HG02642 (cell line): ENCODE results near the gene CDC42SE1.
"Not testable (repeated sequence)": the region's sequence is repeated elsewhere in the genome, so short reads cannot be mapped to it uniquely, and the experiment has no call there.

ENCODE experiments used
- ATAC-seq: cut with Tn5 transposase; IDR thresholded peaks from one replicate; pipeline ENCODE4 v1.9.1; 2021; ENCODE audit warnings: mild to moderate bottlenecking; ENCODE audit not compliant: unreplicated experiment, poor library complexity

Gene CDC42SE1, protein sequence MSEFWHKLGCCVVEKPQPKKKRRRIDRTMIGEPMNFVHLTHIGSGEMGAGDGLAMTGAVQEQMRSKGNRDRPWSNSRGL

DNA sequence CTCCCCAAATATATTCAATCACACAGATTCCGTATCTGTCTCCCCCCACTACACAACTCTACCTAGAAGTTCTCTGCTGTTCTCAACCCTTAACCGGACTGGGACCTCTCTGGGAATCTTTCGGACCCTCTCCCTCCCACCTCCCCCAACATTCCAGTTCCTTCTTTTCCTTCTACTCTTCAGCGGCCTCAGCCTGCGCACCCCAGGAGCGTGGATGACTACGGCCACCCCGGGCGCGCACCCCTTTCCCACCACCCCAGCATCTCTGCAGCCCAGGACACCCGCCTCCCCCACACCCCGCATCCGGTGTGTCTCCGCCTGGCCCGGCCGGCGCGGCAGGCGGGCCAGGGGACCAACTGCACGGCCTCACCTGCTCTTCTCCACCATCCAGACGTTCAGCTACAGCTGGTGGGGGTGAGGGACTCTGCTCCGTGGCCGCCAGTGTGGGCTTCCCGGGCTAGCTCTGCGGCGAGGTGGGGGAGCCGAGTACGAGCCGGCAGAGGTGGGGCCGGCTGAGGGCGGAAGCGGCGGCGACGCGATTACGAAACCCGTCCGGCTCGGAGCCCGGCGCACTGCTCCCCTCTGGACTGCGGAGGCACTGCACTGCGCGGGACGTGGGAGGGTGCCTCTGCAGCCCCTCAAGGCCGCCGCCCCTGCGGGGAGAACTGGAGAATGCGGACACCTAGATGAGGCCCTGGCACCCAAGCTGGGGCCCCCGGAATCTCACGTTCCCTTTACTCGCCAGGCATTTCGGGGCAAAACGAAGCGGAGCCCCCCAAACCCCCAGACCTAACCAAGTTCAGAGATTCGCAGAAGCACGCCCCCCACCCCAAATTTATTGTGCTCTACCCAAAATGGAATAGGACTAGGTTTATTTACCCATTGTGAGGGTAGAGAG is at the start of gene CDC42SE1:
Gene CDC42SE1, minus strand, starts transcription at position 514 of the 898 bp plus-strand sequence. CDS start 3,892 bp downstream, outside the sequence.
- ATAC-seq: peak; percentile 82

DNA sequence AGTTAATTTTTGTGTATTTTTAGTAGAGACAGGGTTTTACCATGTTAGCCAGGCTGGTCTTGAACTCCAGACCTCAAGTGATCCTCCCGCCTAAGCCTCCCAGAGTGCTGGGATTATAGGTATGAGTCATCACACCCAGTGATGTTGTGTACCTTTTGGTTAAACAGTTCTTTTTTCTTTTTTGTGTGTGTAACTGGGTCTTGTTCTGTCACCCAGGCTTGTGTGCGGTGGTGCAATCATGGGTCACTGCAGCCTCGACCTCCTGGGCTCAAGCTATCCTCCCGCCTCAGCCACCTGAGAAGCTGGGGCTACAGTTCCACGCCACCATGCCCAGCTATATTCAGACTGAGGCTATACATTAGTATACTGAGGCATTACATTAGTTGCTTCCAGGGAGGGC is 48.9 kb upstream of the CDC42SE1 start:
- ATAC-seq: no peak

DNA sequence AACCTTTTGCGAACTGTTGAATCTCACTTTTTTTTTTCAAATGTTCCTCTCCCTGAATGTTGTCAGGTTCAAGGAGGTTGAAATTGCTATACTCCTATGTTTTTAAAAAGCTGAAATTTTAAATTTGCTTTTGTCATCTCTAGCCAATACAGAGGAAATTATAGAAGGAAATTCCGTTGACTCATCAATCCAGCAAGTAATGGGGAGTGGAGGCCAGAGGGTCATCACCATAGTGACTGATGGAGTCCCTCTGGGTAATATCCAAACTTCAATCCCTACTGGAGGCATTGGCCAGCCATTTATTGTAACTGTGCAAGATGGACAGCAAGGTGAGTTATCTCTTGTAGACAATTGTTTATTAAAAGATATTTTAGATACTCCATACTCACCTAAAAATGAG is 47.5 kb upstream of the CDC42SE1 start:
- ATAC-seq: no peak

DNA sequence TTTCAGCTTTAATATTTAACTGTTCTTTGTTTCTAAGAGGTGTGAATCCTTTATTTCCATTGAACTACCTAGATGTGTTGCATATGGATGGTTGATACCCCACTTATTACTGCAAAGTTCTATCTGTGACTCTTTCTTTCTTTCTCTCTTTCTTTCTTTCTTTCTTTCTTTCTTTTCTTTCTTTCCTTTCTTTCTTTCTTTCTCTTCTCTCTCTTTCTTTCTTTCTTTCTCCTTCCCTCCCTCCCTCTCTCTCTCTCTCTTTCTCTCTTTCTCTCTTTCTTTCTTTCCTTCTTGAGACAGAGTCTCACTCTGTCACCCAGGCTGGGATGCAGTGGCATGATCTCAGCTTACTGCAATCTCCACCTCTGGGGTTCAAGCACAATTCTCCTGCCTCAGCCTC is 45.2 kb upstream of the CDC42SE1 start:
- ATAC-seq: no peak

DNA sequence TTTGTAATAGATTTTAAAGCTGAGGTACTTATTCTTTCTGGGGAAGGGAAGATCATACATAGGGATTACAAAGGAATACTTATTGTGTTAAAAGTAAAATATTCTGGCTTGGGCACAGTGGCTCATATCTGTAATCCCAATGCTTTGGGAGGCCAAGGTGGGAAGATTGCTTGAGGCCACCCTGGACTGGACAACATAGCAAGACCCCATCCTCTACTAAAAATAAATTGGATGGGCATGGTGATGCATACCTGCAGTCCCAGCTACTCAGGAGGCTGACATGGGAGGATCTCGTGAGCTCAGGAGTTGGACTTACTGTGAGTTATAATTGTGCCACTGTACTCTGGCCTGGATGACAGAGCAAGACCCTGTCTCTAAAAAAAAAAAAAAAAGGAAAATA is 38.7 kb upstream of the CDC42SE1 start:
- ATAC-seq: no peak

DNA sequence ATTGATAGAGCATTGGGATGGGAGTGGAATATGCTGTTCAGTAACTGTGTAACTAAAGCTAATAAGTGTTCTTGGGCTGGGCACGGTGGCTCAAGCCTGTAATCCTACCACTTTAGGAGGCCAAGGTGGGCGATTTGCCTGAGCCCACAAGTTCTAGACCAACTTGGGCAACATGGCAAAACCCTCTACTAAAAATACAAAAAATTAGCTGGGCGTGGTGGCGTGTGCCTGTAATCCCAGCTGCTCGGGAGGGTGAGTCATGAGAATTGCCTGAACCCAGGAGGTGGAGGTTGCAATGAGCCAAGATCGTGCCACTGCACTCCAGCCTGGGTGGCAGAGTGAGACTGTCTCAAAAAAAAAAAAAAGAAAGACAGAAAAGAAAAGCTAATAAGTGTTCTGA is 38.0 kb upstream of the CDC42SE1 start:
- not testable (repeated sequence) for ATAC-seq

DNA sequence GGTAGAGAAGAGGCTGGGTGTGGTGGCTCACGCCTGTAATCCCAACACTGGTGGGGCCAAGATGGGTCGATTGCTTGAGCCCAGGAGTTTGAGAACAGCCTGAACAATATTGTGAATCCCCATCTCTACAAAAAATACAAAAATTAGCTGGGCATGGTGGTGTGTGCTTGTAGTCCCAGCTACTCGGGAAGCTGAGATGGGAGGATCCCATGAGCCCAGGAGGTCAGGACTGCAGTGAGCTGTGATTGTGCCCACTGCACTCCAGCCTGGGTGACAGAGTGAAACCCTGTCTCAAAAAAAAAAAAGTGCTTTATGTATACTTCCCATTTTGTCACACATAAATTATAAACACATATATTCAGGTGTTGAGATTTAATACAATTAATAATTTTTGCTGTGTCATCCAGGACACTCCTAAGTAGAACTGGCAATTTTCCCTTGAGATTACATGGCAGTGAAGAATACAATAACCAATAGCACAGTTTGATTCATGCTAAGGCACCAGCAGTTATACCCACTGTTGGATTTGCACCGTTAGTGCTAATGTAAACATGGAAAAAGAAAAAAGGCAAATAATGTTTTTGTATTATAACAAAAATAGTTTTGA is 26.6 kb upstream of the CDC42SE1 start:
- no peak for ATAC-seq

DNA sequence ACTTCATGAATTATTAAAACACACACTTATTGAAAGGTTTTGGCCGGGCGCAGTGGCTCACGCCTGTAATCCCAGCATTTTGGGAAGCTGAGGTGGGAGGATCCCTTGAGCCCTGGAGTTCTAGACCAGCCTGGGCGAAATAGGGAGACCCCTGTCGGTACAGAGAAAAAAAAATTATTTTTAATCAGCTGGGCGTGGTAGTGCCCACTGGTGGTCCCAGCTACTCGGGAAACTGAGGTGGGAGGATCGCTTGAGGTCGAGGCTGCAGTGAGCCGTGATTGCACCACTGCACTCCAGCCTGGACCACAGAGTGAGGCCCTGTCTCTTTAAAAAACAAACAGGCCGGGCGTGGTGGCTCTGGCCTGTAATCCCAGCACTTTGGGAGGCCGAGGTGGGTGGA is 12.8 kb upstream of the CDC42SE1 start:
- no peak for ATAC-seq

DNA sequence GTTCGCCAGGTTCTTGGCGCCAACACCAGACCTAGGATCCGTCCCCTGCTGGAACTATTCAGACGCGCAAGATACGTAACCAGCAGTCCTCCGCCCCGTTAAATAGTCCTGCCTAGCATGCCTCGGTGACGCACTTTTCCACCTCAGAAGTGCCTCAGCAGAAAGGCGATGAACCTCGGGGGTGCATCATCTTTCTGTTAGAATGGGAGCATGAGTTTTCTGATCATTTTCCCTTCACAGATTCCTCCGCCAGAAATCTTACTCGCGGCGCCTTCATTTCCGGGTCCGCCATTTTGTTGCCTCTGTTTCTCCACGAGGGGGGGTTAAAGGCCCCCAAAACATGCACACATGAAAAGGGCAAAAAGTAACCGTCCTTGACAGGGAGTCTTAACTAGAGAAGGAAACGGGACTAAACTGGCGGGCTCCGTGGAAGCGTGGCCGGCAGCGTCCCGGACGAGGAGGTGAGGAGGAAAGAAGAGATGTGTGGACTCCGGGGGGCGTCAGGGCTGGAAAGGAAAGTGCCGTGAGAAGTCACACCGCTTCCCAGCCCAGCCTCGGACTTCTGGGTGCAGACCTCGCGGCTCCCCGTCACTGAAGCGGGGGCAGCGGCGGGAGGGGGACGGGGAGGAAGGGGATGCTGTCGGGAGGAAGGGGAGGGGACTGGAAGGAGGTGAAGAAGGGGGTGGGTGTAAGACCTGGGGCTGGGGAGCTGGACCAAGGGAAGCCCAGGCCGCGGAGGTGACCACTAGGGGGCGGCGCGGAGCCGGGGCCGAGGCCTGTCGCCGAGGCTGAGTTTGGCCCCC is 11.3 kb upstream of the CDC42SE1 start, which contains the start of gene GABPB2:
Gene GABPB2, plus strand, starts transcription at position 288 of the 803 bp plus-strand sequence. CDS start 17,429 bp downstream, outside the sequence.
- peak; percentile 79 for ATAC-seq

DNA sequence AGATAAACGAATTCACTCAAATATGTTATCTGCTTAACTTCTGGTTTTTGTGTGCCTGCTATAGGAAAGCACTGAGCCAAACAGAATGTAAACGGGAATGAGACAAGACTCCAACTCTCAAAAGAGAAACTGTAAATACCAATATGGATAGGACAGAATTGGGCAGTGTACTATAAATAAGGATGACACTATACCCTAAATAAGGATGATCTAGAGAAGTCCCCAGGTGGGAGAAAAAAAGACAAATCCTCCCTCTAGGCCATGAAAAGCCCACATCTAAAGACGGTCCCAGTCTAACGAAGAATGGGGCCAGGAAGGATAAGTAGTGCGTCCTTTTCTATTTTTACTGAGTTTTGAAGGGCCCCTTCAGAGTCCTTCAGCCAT is 9.7 kb upstream of the CDC42SE1 start:
- no peak for ATAC-seq

DNA sequence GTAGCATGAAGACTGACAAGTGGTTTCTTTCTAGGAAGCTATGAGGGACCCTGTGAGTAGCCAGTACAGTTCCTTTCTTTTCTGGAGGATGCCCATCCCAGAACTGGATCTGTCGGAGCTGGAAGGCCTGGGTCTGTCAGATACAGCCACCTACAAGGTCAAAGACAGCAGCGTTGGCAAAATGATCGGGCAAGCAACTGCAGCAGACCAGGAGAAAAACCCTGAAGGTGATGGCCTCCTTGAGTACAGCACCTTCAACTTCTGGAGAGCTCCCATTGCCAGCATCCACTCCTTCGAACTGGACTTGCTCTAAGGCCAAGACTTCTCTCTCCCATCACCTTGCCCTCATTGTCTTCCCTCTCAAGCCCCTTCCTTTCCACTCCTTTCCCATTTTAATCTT is 7.8 kb upstream of the CDC42SE1 start:
- no peak for ATAC-seq

DNA sequence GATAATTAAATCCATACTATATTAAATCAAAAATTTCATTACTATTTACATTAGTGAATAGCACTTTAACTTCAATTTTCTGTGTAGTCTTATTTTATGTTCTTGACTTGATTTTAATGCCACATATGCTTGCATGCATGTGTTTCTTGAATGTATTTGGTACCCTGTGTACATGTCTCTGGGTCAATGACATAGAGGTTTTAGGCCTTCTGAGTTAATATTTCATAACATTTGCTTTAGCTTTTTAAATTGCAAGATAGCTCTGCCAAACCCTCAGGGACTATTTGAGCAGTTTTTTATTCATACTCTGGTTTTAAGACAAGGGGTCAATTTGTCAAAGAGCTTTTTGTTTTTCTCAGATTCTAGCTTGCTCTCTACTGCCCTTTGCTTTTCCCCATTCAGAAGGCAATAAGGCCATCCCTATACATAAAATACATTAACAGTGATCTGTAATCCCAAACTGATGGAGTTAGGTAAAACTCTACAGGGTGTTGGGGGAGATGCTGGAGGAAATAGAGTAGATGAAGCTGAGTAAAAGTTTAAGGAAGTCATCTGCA is 5.7 kb upstream of the CDC42SE1 start:
- no peak for ATAC-seq

DNA sequence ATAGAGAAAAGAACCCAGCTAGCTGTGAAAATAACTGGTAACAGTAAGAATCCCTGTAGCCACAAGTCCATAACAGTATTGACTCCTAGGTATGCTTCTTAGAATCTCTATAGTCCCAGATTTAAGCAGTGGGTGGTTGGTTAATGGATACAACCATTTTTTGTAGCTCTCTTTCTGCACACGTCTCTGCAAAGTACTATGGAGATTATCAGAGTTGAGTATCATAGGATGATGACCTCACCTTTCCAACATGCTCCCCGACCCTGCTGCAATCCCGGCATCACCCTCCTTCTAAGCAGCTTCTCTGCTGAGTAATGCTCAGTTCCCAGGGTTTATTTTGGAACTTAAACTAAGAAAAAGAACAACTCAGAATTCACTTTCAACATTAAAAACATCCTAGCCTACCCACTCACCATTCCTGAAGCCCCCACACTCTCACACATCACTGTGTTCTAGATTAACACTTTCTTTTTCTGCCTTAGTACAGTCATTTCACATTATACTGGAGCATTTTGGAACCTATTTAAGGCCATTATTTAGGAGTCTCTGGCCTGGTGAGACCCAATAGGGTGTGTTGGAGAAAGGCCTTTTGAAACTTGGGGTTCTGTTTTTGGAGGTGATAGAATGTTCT is 3.4 kb upstream of the CDC42SE1 start:
- no peak for ATAC-seq

DNA sequence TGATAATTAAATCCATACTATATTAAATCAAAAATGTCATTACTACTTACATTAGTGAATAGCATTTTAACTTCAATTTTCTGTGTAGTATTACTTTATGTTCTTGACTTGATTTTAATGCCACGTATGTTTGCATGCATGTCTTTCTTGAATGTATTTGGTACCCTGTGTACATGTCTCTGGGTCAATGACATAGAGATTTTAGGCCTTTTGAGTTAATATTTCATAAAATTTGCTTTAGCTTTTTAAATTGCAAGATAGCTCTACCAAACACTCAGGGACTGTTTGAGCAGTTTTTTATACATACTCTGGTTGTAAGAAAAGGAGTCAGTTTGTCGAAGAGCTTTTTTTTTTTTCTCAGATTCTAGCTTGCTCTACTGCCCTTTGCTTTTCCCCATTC is 2.3 kb upstream of the CDC42SE1 start:
- no peak for ATAC-seq

DNA sequence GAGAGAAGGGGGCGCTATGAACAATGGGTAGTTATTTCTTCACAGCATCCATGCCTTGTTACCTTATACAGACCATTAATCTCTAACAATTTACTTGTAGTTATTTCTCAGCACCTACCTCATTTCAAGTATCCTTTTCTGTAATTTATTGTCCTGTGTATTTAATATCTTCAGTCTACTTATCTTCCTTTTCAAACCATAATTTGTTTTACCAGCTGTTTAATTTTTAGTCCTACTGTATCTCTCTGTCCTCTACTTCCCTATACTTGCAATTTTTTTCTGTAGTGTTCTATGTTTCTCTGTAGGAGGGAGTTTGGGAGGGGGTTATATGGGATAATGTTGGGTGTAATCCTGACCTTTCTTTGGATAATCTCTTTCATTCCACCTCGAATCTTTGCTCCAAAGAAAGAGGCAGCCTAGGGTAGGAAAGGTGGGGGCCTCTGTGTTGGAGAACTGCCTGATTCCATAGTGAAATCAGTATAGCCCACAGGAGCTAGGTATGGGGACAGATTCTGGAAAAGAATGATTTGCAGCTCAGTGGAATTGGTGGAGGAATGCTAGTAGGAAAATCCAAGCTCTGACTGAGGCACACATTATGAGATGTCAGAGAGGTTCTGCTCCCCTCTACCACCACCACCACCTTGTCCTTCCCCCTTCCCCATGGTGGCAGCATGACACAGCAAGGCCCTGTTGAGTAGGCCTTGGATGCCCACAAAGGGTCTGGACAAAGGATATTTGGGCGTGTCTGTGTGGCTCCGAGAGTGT is 1.4 kb upstream of the CDC42SE1 start:
- no peak for ATAC-seq

DNA sequence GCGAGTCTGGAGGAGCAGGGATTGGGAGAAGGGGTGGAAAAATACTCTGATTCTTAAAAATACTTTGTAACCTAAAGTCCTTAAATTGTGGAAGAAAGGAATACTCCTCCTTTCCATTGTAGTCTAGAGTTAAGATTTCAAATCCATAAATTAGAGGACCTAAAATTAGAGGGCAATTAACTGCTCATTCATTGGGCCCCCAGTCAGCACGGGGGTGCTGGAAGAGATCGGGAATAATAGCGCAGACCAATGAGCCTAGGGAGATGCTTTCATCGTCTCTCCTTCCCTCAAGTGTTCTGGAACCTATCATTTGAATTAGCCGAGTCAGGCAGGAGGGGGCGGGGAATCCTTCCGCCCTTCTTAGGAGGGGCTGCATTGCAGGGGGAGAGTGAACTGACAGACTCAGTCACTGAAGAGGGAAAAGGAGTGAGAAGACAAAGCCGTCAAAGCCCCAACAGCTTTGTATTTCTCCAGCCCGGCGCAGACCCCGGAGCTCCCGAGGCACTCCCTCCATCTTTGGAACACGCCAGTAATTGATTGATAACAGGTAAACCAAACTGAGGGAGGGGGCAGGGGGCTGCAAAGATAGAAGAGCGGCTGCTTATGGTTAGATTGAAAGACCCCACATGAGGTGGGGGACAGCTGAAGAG is 710 bp upstream of the CDC42SE1 start, which contains the start of gene MLLT11:
Gene MLLT11, plus strand, starts transcription at position 391 of the 650 bp plus-strand sequence. CDS start 6,828 bp downstream, outside the sequence.
- ATAC-seq: no peak

DNA sequence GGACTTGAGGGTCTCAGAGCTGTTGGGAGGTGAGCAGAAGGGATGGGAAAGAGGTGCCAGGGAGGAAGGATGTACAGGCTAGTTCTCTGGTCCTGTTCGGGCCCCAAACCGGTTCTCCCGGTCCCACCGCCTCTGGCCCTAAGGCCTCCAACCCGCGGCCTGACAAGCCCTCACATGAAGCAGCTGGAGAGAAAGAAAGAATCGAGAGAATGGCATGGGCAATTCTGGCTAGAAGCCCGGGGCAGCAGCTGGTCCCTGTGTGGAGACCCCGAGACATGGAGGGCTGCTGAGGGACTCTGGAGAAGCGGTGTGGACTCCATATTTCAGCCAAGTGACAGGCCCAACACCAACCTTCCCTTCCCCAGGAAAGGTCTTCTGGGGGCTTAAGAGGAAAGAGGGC is 730 bp downstream of the CDC42SE1 start:
- no peak for ATAC-seq

DNA sequence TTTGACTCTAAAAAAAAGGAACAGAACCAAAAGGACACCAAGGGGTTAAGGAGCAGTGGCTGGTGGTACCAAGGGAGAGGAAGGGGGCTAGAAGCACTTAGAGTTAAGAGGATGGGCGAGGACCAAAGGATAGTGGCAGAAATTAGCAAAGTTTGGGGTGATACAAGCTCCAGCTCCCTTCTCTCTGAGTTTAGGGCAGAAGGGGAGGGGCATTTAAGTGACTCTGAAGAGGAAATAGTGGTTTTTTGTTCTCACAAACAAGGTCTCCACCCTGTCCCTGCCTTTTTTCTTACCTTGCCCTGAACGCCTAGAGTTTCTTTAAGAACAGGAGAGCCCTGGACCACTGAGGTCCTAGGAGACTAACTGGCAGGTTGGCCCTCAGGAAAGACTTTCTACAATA is 3.3 kb downstream of the CDC42SE1 start:
- no peak for ATAC-seq

DNA sequence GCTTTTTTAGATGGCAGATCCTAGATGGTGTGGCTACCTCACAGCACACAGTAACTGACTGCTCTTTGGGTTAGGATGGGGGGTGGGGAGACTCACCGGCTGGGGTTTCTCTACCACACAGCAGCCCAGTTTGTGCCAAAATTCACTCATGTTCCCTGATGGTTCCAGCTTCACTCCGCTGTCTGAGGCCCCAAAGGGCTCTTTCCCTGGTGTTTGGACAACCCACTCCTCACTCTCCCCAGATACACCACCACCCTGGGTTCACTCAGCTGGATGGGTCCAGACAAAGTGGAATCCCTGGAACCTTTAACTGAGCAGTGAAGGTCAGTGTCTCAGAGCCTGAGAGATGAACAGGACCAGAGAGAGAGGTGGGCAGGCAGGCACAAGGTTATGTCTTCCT is 3.8 kb downstream of the CDC42SE1 start:
- ATAC-seq: no peak
